SKM-1 treated with dmso at 0.1 percent for 144 hours (cell line): ENCODE measurements around the gene FAM98B.

Source experiments
- DNase-seq: peaks from one replicate; lab custom pipeline; 2025; ENCODE audit not compliant: unreplicated experiment; lab: John Stamatoyannopoulos, UW

Gene FAM98B

GRCh38 chr15:38504680-38505467, 50.9 kb downstream of the FAM98B start:
- no peak for DNase-seq

- DNase-seq = no peak
These were observed 53.1 kb downstream of the FAM98B start for GRCh38 chr15:38506997-38507396.

DNA sequence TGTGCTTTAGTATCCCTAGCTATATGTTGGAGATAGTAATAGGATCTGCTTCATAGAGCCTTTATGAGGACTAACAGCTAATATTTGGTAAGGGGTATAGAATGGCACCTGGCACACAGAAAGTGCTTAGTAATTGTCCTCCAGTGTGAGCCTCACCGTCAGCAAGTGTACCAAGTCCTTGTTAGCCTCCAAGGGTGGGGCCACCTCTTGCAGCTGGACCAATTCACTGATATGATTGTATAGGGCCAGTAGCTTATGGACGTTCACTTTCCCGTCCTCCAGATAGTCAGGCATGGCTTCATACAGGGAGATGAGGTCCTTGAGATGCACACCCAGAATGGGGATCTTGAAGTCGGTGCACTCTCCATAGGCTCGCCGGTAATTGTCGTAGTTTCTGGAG, 53.6 kb downstream of the FAM98B start:
- no peak for DNase-seq

- no peak for DNase-seq
These were observed 54.7 kb downstream of the FAM98B start for GRCh38 chr15:38508647-38509046.

GRCh38 chr15:38509152-38509551, 55.2 kb downstream of the FAM98B start:
- DNase-seq = no peak

DNA sequence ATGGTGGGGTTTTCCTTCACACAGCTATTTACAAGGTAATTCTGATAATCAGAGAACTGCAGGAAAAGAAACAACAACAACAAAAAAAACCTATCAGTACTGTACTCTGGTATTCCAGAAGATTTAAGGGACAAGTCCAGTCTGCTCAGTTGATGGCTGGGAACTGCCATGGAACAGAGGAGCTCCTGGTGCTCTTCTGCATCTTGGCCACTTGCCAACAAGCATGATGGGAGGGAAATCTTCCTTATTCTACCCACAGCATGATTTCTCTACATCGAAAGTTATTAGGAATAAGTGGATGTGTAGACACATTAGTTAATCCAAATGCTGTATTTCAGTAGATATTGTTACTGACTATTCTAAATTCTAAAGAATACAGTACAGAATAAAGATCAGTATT, 59.0 kb downstream of the FAM98B start:
- DNase-seq = no peak

- DNase-seq = no peak
These were observed 60.7 kb downstream of the FAM98B start for GRCh38 chr15:38514601-38515000.

DNA sequence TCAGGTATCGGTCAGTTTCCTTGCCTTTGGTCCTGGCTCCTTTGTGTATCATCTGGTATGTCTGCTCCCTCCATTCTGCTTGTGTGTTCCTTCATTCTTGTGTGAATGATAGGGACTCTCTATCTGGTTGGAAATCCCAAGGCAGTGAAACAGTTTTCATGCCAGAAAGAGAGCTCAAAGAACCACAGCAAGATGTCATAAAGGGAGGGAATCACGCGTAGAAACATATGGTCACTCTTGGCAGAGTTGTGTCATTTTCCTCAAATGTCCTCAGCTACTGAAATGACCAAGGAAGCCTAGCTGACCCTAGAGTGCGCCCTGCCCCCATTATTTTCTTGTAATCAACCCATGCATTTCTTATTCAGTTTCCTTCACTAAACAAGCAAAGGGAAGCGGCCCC, 62.7 kb downstream of the FAM98B start:
- DNase-seq = no peak

GRCh38 chr15:38517312-38517975, 63.5 kb downstream of the FAM98B start:
- DNase-seq = no peak

GRCh38 chr15:38518084-38518483, 64.2 kb downstream of the FAM98B start:
- no peak for DNase-seq

DNA sequence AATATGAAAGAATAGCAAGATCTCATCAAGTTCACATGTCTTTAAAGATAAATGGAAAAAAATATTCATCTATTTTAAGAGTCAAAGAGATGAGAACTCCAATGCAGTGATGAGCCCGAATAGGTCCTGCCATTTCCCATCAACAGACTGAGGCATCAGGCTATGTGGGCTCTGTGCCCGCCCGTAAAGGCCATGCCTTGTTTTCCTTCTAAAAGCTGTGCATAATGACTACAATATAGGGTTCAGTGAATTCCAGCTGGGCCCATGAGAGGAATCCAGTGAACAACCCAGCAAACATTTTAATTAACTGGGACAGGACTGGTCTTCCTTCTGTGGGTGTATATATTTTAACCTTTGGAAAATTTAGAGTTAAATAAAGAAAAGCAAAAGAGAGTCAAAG, 66.1 kb downstream of the FAM98B start:
- no peak for DNase-seq

- no peak for DNase-seq
These were observed 67.4 kb downstream of the FAM98B start for GRCh38 chr15:38521316-38521715.

GRCh38 chr15:38522922-38523321, 69.0 kb downstream of the FAM98B start:
- DNase-seq = no peak

GRCh38 chr15:38524156-38524555, 70.2 kb downstream of the FAM98B start:
- DNase-seq = no peak

- DNase-seq = no peak
These were observed 71.6 kb downstream of the FAM98B start for GRCh38 chr15:38525489-38525888.

DNA sequence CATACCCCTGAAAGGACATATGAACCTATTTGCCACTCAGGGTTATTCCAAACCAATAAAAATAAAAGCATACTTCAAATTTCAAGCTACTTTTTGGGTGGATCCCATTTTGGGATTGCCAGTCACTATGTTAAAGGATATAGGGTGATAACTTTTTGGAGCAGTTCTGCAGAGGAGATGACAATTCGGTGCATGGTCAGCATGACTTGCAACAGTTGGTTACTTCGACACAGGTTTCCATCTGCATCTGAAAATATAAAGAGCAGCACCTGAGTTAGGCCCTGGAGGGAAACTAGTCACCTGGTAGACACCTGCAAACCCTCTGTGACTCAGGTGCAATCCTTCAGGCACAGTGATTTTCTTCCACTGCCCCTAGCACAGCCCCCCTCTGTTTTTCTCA, 72.2 kb downstream of the FAM98B start:
- no peak for DNase-seq

DNA sequence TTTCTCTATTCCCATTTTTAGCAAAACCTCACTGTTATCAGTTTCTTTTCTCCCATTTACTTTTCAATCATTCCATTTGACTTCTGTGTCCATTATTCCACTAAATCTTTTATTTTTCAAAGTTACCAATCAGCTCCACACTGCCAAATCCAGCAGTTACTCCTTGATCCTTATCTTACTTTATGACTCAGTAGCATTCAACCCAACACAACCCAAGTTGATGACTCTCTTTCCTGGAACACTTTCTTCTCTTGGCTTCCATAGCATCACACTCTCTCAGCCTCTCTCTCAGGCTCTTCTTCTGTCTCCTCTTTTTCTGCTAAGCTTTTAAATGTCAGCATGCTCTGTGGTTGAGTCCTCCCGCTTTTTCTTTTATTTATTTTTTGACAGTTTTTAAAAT, 74.4 kb downstream of the FAM98B start:
- no peak for DNase-seq

DNA sequence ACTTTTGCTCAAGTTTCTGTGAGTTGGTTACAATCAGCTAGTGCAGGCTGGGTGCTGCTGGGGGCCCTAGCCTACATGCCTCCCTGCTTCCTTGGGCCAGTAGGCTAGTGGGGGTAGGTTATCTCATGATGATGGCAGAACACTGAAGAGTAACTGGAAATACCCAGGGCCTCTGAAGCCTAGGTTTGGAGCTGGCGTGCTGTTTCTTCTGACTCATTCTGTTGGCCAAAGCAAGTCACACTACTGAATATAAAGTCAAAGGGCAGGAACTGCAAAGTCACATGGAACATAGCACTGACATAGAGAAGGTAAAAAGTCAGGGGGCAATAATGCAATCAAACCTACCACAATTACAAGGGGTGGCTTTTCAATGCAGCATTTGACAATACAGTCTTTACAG, 76.2 kb downstream of the FAM98B start:
- DNase-seq = no peak

DNA sequence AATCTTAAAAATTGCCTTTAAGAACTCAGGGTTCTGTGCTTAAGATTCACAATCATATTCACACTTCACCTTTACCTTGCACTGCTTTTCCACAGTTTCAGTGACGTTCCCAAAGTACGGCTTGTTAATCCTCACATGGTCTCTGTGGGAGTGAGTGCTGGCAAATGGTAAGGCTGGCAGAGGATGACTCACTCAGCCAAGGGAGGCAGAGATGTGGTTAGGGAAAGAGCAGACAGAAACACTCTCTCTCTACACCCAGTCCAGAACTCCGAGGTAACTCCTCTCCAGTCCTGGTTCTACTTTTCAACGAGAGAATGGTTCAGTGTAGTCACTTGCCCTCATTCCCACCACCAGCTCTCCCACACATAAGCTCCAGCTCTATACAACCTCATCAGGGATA, 77.6 kb downstream of the FAM98B start:
- no peak for DNase-seq

DNA sequence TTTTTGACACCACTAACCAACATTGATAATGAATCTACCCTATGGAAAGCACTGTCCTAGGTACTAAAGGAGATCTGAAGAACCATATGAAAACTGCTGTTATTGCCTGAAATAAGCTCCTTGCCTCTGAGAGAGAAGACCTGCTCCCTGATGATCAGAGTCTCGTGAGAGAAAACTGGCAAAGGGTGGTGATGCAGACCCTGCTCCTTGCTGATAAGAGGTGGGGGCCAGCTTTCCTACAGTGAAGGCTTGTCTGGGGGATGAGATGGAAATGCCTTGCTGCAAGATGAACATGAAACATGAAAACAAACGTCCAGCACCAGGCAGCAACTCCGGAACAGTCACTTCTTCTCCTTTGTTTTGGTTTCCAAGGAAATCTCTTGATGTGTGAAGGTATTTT, 78.8 kb downstream of the FAM98B start:
- no peak for DNase-seq

DNA sequence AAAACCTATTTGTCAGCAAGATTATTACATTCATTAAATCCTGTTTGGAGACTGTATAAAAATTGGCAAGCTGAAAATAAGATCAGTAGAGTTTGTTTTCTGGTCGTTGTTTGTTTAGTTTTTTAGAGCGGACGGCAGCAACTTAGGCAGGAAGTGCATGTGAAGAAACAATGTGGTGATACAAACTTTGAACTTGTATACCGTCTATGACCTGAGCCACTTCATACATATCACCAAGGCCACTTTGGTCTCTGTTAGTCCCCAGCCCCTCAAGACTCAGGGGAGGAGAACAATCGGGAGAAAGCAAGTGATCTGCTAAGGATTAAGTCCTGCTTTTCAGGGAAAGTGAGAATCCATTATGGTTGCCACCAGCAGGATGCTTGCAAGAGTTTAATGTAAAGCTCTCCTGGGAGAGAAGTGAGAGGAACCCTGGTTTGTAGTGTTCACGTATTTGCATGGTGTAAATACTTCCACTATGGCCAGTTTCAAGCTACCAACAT, 79.5 kb downstream of the FAM98B start:
- DNase-seq = no peak

- no peak for DNase-seq
These were observed 80.0 kb downstream of the FAM98B start for GRCh38 chr15:38533926-38534325.

DNA sequence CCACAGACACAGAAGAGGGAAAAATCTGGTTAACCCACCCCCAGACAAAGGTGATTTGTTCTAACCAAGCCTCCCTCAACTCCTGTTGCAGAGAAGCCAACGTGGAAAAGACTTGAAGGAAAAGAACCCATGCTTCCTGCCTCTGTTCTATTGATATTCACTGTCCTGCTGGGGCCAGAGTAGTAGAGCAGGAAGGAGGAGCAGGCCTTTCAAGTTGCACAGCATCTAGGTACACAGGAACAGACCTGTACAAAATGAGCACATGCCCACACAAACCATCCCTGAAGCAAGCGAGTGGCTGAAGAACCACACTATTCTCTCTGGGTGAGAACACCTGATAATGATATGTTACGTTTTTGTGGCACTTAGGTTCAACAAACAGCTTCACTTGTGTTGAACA, 80.8 kb downstream of the FAM98B start:
- no peak for DNase-seq
